ENCODE data around the gene LACRT.

DNA sequence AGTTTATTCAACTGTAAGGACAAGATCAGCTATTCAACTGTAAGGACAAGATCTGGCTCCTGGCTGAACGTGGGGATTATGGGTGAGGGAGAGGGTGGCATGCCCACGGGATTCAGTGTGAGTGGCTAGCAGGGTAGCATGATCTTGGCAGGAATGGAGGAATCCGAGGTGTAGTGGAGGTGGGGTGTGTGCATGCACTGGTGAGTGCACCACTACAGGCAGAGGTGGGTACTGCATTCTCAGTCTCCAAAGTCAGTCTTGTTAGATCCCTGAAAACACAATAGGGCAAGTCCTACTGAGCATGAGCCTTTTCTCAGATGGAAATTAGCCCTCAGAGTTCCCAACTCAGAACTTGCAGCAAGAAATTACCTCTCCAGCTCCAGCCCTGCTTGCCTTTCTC is 45.7 kb upstream of the LACRT start:
- TF ChIP-seq YY1 (IDR thresholded peaks at IDR 0.05; ENCODE audit: insufficient read depth, insufficient read length) (no peak), ZNF274 (IDR thresholded peaks at IDR 0.05; ENCODE audit: low read depth, low read length) (no peak), SUZ12 (IDR thresholded peaks at IDR 0.05; ENCODE audit: extremely low read depth, insufficient read depth, insufficient read length) (no peak)

All from NT2/D1 (cell line).